Measurements from ENCODE around the gene CARD19. TPM values are rescaled to one million over a fixed set of nuclear protein-coding genes. Genes with fewer than 3 reads are reported as not detected.

Gene CARD19
- total RNA-seq, 1 experiment from 2014 or later: 63.4 TPM

GRCh38 chr9:93110311-93110855 lies 14.4 kb downstream of the CARD19 start:
- ATAC-seq (no peak), DNase-seq (ENCODE audit: low read depth, low spot score) (no peak)
- no TSS peak for BruUV-seq (replicated peaks)
- intact Hi-C loops (cut with micrococcal nuclease; ENCODE audit: unreplicated experiment): no loop called here
- Histone ChIP-seq H3K4me3 (ENCODE audit: low read depth in 2 of 2, low read length in 2 of 2) (no peak overlapping the region), H3K27ac (ENCODE audit: low read length) (no peak overlapping the region), H3K27me3 (ENCODE audit: control insufficient read depth, insufficient read depth, low read length) (no peaks in the 10 kb centered on the region), H3K4me1 (ENCODE audit: control insufficient read depth, insufficient read depth, low read length) (no peaks in the 10 kb centered on the region), H3K36me3 (ENCODE audit: control insufficient read depth, insufficient read depth, low read length) (no peaks in the 10 kb centered on the region), H3K9me3 (ENCODE audit: control insufficient read depth, insufficient read depth, low read depth, low read length) (no peaks in the 10 kb centered on the region)
- POLR2A ChIA-PET: no interaction called here
- TF ChIP-seq TCF7L2 (IDR thresholded peaks at IDR 0.05; ENCODE audit: low read depth, low read length) (no peak), CTCF (IDR thresholded peaks at IDR 0.05) (no peak), SIN3A (IDR thresholded peaks at IDR 0.05; ENCODE audit: borderline replicate concordance, insufficient read depth, low read depth, low read length) (no peak), POLR2AphosphoS5 (IDR thresholded peaks at IDR 0.05; ENCODE audit: low read depth, low read length) (no peak), REST (IDR thresholded peaks at IDR 0.05; ENCODE audit: insufficient read depth in 1 of 2, low read depth in 2 of 2, low read length in 1 of 2) (no peak)
- CTCF ChIA-PET: no interaction called here
- in situ Hi-C loops (cut with HindIII; ENCODE audit: low pct_unique_long_range_greater_than_20kb, low sequenced_read_pairs): no loop called here

GRCh38 chr9:93111001-93111370 lies 15.0 kb downstream of the CARD19 start:
- no TSS peak for BruUV-seq (replicated peaks)
- no peaks in the 10 kb centered on the region for H3K36me3 ChIP-seq (ENCODE audit: control insufficient read depth, insufficient read depth, low read length)
- in situ Hi-C loops (cut with HindIII; ENCODE audit: low pct_unique_long_range_greater_than_20kb, low sequenced_read_pairs) (no loop called here), intact Hi-C loops (cut with micrococcal nuclease; ENCODE audit: unreplicated experiment) (no loop called here)
- TF ChIP-seq CTCF (IDR thresholded peaks at IDR 0.05) (no peak), POLR2AphosphoS5 (IDR thresholded peaks at IDR 0.05; ENCODE audit: low read depth, low read length) (no peak), TCF7L2 (IDR thresholded peaks at IDR 0.05; ENCODE audit: low read depth, low read length) (no peak), REST (IDR thresholded peaks at IDR 0.05; ENCODE audit: insufficient read depth in 1 of 2, low read depth in 2 of 2, low read length in 1 of 2) (no peak), SIN3A (IDR thresholded peaks at IDR 0.05; ENCODE audit: borderline replicate concordance, insufficient read depth, low read depth, low read length) (no peak)
- H3K27ac ChIP-seq (ENCODE audit: low read length): no peak overlapping the region
- H3K9me3 ChIP-seq (ENCODE audit: control insufficient read depth, insufficient read depth, low read depth, low read length): no peaks in the 10 kb centered on the region
- DNase-seq (ENCODE audit: low read depth, low spot score): no peak
- no peak for ATAC-seq
- H3K4me3 ChIP-seq (ENCODE audit: low read depth in 2 of 2, low read length in 2 of 2): no peak overlapping the region
- H3K27me3 ChIP-seq (ENCODE audit: control insufficient read depth, insufficient read depth, low read length): no peaks in the 10 kb centered on the region
- no peaks in the 10 kb centered on the region for H3K4me1 ChIP-seq (ENCODE audit: control insufficient read depth, insufficient read depth, low read length)
- CTCF ChIA-PET: no interaction called here
- POLR2A ChIA-PET: no interaction called here
